GM12878 (cell line): Measurements from ENCODE around the gene HACD4.

Experiments
- BHLHE40 ChIP-seq, 2 experiments: fragments of 450-650 bp in 1 of 2; IDR thresholded peaks; 2 replicates each; pipeline ENCODE4 v1.6.1; 2011 to 2017; ENCODE audit warnings: low read depth in 2 of 2, borderline replicate concordance in 1 of 2, improper control_type of control experiment in 1 of 2, low read length in 1 of 2, mild to moderate bottlenecking in 1 of 2
- EP300 ChIP-seq, 2 experiments: fragments of 150-350 bp in 1 of 2; IDR thresholded peaks; 2 replicates each; pipeline ENCODE4 v1.6.1; 2011 to 2012; ENCODE audit warnings: low read depth in 2 of 2, low read length in 2 of 2, borderline replicate concordance in 1 of 2, improper control_type of control experiment in 1 of 2, inconsistent platforms in 1 of 2; ENCODE audit not compliant: control insufficient read depth in 1 of 2
- HDAC6 ChIP-seq: fragments of 200-600 bp; sonication (generic); IDR thresholded peaks from one replicate; pipeline ENCODE4 v1.8.0; 2017; ENCODE audit warnings: antibody characterized with exemption; ENCODE audit not compliant: unreplicated experiment
- NR2C2 ChIP-seq: IDR thresholded peaks from 2 replicates; pipeline ENCODE4 v1.6.1; 2011; ENCODE audit warnings: borderline replicate concordance, low read depth; ENCODE audit not compliant: control insufficient read depth, insufficient read length
- NRF1 ChIP-seq: conservative IDR thresholded peaks from 2 replicates; pipeline ENCODE4 v1.6.1; 2011; ENCODE audit warnings: mild to moderate bottlenecking, low read depth, low read length, improper control_type of control experiment
- PML ChIP-seq: IDR thresholded peaks from 2 replicates; pipeline ENCODE4 v1.6.1; 2012; ENCODE audit warnings: low read length, inconsistent platforms
- POLR2A ChIP-seq: IDR thresholded peaks from 2 replicates; pipeline ENCODE4 v1.6.1; 2011; ENCODE audit warnings: low read depth, mild to moderate bottlenecking, low read length
- RAD21 ChIP-seq: IDR thresholded peaks from 2 replicates; pipeline ENCODE4 v1.6.1; 2011; ENCODE audit warnings: mild to moderate bottlenecking, low read depth, low read length, moderate library complexity; ENCODE audit not compliant: insufficient read depth
- RB1 ChIP-seq: fragments of 450-650 bp; formaldehyde crosslinking; IDR thresholded peaks from 2 replicates; pipeline ENCODE4 v1.6.1; 2017; ENCODE audit warnings: mild to moderate bottlenecking, borderline replicate concordance
- SPI1 ChIP-seq: IDR thresholded peaks from 2 replicates; pipeline ENCODE4 v1.6.1; 2011; ENCODE audit warnings: low read depth, mild to moderate bottlenecking, low read length, moderate library complexity, borderline replicate concordance; ENCODE audit not compliant: insufficient read depth
- TCF12 ChIP-seq: IDR thresholded peaks from 2 replicates; pipeline ENCODE4 v1.6.1; 2011; ENCODE audit warnings: low read depth, mild to moderate bottlenecking, low read length
- TF ChIP-seq, protein P1 (sequence below), 3 experiments: IDR thresholded peaks in 2 of 3; conservative IDR thresholded peaks in 1 of 3; 2 replicates each; pipeline ENCODE4 v1.5.1; 2011; ENCODE audit warnings: low read depth in 3 of 3, low read length in 3 of 3, mild to moderate bottlenecking in 3 of 3, control low read depth in 2 of 3, moderate library complexity in 2 of 3, inconsistent platforms in 1 of 3, mixed read lengths in 1 of 3; ENCODE audit not compliant: control insufficient read depth in 2 of 3, insufficient read depth in 1 of 3; ENCODE audit errors: extremely low read depth in 1 of 3
- TF ChIP-seq, protein P2 (sequence below): IDR thresholded peaks from 2 replicates; pipeline ENCODE4 v1.6.1; 2012; ENCODE audit warnings: low read depth, low read length, improper control_type of control experiment
- TF ChIP-seq, protein P3 (sequence below): IDR thresholded peaks from 2 replicates; pipeline ENCODE4 v1.6.1; 2012; ENCODE audit warnings: low read length, inconsistent platforms

DNA sequence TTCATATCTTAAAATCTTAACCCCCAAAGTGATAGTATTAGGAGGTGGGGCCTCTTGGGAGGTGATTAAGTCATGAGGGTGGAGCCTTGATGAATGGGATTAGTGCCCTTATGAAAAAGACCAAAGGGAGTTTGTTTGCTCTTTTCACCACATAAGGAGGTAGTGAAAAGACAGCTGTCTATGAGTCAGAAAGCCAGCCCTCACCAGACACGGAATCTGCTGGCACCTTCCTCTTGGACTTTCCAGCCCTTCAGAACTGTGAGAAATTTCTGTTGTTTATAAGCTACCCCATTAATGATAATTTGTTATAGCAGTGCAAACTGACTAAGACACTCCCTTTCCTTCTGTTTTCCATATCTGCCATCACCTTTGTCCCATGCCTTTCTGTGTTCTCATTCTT is 25.5 kb upstream of the HACD4 start:
- TF ChIP-seq, protein P1, sequence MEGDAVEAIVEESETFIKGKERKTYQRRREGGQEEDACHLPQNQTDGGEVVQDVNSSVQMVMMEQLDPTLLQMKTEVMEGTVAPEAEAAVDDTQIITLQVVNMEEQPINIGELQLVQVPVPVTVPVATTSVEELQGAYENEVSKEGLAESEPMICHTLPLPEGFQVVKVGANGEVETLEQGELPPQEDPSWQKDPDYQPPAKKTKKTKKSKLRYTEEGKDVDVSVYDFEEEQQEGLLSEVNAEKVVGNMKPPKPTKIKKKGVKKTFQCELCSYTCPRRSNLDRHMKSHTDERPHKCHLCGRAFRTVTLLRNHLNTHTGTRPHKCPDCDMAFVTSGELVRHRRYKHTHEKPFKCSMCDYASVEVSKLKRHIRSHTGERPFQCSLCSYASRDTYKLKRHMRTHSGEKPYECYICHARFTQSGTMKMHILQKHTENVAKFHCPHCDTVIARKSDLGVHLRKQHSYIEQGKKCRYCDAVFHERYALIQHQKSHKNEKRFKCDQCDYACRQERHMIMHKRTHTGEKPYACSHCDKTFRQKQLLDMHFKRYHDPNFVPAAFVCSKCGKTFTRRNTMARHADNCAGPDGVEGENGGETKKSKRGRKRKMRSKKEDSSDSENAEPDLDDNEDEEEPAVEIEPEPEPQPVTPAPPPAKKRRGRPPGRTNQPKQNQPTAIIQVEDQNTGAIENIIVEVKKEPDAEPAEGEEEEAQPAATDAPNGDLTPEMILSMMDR (IDR thresholded peaks at IDR 0.05 in 2 of 3, conservative IDR thresholded peaks at IDR 0.05 in 1 of 3; ENCODE audit: control insufficient read depth in 2 of 3, extremely low read depth in 1 of 3, insufficient read depth in 1 of 3, low read depth in 3 of 3, low read length in 3 of 3) = no peak
- TF ChIP-seq RB1 = no peak
- no peak for TF ChIP-seq TCF12
- no peak for TF ChIP-seq BHLHE40 (IDR thresholded peaks at IDR 0.05; ENCODE audit: borderline replicate concordance in 1 of 2, low read depth in 2 of 2, low read length in 1 of 2)
- TF ChIP-seq, protein P2, sequence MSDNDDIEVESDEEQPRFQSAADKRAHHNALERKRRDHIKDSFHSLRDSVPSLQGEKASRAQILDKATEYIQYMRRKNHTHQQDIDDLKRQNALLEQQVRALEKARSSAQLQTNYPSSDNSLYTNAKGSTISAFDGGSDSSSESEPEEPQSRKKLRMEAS = no peak
- no peak for TF ChIP-seq NRF1
- no peak for TF ChIP-seq PML
- TF ChIP-seq, protein P3, sequence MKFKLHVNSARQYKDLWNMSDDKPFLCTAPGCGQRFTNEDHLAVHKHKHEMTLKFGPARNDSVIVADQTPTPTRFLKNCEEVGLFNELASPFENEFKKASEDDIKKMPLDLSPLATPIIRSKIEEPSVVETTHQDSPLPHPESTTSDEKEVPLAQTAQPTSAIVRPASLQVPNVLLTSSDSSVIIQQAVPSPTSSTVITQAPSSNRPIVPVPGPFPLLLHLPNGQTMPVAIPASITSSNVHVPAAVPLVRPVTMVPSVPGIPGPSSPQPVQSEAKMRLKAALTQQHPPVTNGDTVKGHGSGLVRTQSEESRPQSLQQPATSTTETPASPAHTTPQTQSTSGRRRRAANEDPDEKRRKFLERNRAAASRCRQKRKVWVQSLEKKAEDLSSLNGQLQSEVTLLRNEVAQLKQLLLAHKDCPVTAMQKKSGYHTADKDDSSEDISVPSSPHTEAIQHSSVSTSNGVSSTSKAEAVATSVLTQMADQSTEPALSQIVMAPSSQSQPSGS = no peak
- TF ChIP-seq NR2C2 = no peak
- TF ChIP-seq RAD21 = no peak
- TF ChIP-seq SPI1 = no peak
- no peak for TF ChIP-seq EP300 (IDR thresholded peaks at IDR 0.05; ENCODE audit: borderline replicate concordance in 1 of 2, control insufficient read depth in 1 of 2, low read depth in 2 of 2, low read length in 2 of 2)
- no peak for TF ChIP-seq POLR2A
- TF ChIP-seq HDAC6 = no peak
